GM19240 (cell line): Measurements from ENCODE around the gene SLC27A2.

Experiments used
- DNase-seq: peaks from one replicate; pipeline ENCODE4 v3.0.0; 2011; ENCODE audit warnings: low spot score; ENCODE audit not compliant: insufficient read length

SLC27A2 gene

DNA sequence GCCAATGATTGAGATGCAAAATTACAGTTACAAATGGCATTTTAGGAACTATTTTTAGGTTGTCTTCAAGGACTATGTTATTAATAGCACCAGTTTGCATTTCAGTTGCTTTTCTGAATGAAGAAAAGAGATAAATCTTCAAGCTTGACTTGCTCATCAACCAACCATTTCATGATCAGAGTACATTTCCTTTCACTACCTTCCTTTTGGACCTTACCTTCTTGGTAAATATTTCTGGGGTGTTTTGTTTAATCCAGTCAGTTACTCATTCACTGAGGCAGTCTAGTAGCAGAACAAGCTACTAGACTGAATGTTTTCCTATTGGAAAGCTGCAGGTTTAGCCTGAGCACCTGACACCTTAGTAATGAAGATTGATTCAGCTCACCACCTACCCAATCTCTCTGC lies 8.2 kb downstream of the SLC27A2 start:
- DNase-seq, result no peak

DNA sequence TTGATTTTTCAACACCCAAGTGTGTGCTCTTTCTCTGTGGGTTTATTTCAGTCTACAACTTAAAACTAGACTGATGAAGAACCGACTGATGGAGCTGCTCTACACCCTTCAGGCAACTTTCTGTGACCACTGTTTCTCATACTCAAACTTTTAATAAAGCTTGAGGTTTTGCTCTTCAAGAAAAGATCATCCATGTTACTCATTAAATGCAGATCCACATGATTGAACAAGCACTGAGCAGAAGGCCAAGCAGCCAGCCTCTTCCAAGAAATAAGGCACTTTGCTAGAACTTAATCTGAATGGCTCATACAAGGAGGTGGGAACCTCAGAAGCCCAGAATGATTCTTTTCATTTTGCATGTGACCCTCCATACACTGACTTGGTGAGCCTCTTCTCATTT lies 8.7 kb downstream of the SLC27A2 start:
- no peak for DNase-seq

DNA sequence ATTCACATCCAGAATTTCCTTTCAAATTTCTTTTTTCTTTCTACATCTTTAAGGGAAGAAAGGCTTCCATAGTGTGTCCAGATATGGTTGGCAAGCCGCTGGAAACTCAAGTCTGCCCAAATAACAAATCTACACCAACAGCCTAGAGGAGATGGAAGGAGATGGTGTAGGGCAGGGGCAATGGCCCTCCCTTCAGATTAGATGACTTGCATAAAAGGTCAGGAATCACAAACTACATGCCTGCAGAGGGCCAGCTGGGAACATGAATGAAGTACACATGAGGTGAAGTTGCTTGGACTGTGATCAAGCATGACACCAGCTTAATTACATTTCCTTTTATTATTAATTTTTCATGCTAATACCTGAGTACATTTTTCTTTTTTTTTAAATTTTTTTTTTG lies 10.2 kb downstream of the SLC27A2 start:
- DNase-seq, result no peak

DNA sequence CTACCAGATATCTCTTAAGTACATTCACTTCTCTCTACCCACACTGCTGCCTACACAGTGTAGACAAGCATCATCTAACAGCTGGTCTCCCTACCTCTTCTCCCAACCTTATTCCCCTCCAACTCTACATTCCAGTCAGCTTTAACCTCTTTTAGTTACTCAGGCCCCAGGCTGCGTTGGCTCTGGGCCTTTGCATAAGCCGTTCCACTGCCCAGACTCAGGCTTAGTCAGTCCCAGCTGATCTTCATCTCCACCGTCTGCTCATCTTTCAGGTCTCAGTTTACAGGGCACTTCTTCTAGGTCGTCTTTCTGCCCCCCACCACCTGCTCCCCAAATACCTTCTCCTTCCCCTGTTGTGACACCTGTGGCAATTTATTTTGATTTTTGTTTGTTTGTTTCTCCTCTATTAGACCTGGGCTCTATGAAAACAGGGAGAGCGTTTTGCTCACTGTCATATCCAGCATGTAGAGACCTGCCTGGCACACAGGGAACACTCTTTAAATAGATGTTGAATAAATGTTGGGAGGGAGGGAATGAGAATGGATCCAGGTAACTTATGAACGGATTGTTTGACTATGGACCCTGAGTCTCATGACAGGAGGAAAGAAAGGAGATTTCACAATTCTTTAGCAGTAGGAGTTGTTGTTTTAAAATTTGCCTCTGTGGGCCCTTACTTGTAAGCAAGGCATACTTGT lies 11.1 kb downstream of the SLC27A2 start:
- no peak for DNase-seq

DNA sequence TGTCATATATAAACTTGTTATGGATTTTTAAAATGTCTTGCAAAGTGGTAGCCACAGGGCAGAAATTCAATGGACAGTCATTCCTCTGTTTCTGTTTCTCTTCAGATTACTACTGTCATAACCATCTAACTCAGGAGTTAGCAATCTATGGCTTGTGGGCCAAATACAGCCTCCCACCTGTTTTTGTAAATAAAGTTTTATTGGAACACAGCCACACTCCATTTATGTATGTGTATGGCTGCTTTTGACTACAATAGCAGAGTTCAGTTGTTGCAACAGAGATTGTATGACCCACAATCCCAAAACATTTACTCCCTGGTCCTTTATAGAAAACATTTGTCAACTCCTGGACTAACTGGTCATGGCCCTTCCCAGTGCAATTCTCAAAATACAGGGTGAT lies 20.0 kb downstream of the SLC27A2 start:
- no peak for DNase-seq

DNA sequence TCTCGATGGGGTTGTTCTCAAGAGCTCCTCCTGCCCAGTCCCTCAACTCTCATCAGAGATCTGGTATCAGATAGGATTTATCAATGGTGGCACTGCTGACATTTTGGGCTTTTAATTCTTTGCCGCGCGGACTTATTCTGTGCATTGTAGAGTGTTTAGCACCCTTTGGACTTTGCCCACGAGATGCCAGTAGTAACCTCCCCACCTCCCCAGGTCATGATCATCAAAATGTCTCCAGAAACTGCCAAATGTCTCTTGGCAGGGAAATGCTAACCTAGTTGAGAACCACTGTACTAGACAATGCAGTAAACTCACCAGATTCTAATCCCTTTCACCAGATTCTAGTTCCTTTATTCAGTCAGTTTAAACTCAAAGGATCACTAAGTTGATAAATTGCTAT lies 24.0 kb downstream of the SLC27A2 start:
- DNase-seq, result no peak

DNA sequence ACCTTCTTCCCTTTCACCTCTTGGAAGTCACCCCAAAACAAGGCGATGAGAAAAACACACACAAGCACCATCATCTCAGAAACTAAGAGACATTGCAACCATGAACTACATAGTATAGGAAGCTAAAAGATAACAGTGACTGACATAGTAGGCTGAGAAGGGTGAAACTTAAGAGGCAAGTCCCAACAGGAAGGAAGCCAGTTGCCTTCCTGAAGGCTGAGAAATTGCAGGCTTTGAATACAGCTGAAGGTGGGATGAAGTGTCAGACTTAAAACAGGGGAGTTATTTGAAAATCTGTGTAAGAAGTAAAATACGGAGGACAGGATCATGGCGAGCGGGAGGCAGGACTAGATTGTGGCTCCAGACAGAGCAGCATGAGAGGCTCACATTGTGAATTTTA lies 27.8 kb downstream of the SLC27A2 start:
- no peak for DNase-seq

DNA sequence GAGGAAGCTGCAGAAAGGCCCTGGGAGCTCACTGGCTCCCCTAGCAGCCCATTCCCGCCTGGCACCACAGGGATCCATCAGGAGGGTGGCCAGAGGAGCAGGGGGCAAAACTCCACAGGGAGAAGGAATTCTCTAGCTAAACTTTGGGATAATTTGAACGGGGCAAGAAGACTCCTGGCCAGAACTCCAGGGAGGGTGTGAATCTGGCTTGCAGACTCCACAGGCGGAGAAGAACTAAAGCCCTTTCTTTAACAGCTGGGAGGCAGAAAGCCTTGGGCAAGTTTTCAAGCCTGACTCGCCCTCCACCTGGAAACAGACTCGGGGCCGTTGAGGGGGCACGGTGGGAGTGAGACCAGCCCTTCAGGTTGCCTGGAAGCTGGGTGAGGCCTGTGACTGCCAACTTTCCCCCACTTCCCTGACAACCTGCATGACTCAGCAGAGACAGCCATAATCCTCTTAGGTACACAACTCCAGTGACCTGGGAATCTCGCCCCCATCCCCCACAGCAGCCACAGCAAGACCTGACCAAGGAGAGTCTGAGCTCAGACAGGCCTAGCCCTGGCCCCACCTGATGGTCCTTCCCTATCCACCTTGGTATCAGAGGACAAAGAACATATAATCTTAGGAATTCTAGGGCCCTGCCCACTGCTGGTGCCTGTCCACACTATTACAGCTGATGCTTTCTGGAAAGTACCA lies 28.6 kb downstream of the SLC27A2 start:
- no peak for DNase-seq

DNA sequence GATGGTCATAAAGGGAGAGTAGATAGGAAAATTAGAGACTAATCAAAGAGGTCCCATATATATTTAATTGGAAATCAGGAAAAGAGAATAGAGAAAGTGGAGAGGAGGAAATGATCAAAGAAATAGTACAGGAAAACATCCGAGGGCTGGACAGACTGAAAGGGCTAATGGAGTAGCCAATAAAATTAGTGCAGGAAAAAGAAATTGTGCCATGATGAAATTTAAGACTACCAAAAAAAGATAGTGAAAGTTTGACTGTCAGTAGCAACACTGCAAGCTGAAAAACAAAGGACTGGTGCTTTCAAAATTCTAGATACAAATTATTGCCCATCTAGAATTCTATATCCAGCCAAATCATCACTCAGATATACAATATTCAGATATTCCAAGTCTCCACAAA lies 36.3 kb downstream of the SLC27A2 start:
- no peak for DNase-seq

DNA sequence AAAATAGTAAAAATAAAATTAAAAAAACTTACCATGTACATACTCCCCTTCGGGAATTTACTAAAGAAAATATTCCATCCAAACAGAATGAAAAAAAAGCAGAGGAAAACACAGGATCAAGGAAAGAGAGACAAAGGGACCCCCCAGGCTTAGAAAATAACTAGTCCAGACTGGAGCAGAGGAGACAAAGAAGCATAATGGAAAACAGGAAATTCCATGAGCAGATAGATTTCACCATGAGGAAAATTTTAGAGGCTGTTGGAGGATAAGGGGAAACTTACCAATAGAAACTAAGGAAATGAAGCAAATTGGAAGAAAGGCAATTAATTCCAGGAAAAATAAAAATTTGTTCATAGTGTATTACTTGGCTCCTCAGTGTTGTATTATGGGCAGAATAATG lies 36.7 kb downstream of the SLC27A2 start:
- no peak for DNase-seq

DNA sequence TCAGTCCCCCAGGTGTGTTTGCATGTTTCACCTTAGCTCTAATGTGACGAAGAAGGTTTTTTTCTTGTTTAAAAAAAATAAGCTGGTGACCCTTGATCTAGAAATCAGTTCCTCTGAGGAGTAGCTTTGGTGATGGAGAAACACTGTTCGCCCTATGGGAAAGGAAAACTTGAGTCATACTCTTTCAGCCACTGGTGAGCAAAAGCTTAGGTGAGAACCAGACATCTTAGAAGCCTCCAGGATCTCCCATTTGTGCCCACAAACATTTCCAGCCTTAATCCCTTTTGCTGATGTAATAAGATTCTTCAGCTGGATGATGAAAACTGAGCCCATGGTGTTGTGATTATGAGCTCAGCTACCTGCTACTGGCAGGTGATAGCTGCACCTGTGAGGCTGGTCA lies 37.8 kb downstream of the SLC27A2 start:
- no peak for DNase-seq

DNA sequence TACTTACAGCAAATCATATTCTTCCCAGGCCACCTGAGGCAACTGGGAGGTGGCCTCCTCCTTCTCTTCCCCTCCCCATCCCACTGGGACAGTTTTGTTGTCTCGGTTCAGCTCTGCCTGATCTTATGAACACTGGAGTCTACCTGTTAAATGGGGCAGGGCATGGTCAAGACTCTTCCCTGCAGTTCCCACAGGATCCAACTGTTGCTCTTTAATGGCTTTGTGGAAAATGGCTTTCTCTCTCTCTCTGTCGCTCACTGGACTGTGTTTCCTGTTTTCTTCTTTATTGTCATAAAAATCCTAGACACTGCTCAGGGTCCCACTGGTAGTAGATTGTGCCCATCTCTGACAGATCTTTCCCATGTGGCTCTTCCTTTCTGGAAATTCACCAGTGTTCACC lies 40.2 kb downstream of the SLC27A2 start:
- no peak for DNase-seq

DNA sequence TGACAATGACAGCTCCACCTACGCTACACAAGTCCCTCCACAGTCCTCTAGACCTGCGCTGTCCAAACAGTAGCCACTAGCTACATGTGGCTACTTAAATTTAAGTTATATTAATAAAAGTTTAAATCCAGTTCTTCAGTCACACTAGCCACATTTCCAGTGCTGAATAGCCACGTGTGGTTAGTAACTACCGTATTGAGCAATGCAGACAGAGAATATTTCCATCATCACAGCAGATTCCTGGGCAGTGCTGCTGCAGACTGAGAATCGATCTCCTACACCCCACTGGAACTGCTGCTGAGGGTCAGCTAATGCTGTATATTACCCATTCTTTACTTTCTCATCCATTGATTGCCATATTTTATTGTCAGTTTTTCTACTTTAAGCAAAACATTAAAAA lies 42.6 kb downstream of the SLC27A2 start:
- no peak for DNase-seq

DNA sequence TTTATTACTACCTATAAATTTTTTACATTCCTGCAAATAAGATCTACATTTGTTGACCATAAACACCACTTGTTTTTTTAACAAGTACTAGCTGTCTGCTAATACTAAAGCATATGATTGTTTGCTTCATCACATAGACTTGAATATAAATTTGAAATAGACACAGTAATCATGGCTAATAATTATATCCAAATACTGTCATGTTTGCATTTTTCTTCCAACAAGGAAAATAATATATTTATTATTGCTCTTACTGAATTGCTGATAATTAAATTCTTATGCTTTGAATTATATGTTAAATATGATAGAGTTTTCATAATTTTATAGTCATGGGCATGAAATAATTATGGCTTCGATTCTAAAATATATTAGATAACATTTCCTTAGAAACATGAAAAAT lies 43.1 kb downstream of the SLC27A2 start:
- no peak for DNase-seq

DNA sequence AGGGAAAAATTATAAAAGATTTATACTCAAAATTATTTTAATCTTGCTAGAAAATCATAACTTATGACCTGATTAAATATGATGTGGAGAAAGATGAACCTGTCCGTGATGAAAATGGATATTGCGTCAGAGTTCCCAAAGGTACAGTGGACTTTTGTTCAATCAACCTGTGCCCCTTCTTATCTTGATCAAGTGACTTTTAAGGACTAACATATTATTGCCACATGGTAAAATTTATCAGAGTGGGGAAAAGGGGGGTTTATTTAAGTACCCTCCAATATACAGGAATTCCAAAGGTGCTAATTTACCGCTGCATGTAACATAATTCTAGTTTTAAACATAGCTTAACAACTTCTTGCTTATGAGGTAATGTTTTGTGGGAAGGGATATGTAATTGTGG lies 43.9 kb downstream of the SLC27A2 start:
- no peak for DNase-seq

DNA sequence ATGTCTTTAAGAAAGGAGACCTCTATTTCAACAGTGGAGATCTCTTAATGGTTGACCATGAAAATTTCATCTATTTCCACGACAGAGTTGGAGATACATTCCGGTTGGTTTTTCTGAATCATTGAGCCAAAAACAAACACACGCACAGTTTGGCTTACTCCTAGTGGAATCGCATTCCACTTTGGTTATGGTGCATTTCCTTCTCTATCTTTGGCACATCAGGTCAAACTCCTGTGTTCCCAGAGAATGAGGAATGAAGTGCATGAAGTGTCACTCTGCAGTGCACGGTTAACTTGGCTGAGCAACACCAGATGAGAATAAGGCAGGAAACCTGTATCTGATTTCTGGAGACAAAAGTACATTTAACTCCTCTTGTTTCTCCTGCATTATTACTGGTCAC lies 45.1 kb downstream of the SLC27A2 start:
- no peak for DNase-seq

DNA sequence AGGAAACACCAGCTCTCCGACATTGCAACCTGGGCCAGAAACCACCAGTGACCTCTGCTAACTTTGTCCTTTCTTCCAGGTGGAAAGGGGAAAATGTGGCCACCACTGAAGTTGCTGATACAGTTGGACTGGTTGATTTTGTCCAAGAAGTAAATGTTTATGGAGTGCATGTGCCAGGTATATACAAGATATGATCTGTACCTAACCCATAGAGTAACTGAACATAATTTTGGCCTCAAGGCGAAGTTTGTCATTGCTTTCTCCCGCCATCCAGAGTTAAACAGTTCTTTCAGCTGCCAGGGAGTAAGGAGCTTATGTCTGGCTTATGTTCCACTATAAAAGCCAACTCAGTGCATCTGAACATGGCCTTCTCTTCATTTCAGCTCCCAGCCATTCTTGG lies 46.9 kb downstream of the SLC27A2 start:
- DNase-seq, result no peak

DNA sequence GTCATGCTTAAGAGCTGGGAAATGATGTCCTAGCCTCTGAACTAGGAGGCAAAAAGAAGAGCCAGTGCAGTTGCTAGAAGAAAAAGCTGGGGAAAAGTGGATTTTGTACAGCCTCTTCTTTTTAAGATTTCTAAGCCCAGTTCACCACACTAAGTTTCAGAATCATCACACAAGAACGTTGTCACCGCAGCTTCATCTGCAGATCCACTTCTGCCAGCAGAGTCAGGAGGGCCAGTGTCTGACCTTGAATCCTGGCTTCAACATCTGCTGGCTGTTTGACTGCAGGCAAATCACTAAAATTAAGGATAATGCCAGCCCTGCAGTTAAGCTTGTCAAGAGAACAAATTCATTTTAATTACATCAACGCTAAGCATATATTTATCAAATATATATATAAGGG lies 47.3 kb downstream of the SLC27A2 start:
- no peak for DNase-seq

DNA sequence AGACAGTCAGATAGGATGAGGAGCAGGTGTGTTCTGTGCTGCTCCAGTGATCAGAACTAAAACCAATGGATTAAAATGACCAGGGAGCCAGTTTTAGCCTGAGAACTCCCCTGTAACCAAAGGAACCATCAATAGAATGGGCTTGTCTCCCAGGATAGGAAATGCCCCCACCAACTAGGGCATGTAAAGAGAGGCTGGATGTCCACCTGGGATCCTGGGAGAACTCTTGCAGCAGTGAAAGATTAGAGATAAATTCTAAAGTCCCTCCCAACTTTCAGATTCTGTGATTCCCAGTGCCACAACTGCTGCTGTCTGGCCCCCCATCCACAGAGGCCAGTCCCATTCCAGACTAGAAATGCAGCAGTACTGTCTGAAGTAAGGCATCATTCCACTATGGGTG lies 49.8 kb downstream of the SLC27A2 start:
- no peak for DNase-seq

DNA sequence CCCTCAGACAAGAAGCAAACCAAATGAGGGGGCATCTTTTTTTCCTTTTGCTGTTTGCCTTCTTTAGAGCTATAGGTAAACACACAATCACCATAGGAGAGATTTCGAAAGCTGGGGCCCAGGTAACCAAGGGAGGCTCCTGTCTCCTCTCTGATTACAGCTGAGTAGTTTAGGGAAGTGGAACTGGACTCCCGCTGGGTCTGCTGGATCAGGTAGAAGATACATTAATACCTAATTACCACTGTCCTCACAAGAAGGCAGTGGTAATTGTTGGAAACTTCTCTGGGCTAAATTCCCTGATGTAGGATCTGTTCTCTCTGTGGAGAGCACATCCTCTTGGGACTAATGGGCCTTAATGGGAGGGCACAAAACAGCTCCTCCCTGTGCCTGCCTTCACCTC lies 50.8 kb downstream of the SLC27A2 start:
- no peak for DNase-seq

DNA sequence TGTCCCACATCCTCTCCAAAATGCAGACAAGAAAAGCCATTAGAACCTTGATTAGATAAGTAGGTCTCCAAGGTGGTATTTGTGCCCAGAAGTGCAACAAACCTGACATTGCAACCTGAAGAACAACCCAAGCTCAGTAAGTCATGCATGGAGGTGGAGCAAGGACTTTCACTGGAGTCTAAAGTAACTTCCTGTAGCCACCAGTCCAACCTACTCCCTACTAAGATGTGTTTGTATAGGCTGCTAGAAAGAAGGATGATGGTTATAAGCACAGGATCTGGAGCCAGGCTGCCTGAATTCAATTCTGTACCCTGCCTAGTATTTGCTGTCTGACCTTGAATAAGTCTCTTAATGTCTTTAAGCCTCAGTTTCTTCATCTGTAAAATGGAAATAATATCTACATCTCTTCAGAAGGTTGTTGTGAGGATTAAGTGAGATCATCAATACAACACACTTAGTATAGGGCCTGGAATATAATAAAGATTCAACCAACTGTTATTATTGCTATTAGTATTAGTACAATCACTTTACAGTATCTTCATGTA lies 51.3 kb downstream of the SLC27A2 start:
- no peak for DNase-seq

DNA sequence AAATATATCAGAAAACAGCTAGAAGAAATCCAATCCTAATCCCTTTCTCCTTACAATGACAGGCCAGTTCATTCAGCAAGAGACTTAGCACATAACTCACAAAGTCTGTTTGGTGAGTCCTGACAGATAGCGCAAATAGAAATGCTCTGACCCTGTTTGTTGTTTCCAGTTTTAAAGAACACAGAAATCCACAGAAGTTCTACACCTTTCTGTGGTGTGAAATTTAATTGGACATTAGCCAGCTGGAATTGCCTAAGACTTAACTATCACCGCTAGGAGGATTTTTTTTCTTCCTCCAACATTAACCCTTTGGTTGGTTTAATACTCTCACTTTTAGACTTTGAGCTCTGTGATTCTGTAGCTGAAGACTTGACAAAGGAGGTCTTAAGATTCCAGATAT lies 52.8 kb downstream of the SLC27A2 start:
- no peak for DNase-seq

DNA sequence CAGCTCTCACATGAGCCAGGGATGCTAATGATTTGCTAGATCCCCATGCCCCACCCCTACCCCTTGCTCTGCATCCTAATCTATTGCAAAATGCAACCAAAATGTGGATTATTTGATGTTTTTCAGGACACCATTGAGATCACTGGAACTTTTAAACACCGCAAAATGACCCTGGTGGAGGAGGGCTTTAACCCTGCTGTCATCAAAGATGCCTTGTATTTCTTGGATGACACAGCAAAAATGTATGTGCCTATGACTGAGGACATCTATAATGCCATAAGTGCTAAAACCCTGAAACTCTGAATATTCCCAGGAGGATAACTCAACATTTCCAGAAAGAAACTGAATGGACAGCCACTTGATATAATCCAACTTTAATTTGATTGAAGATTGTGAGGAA lies 53.8 kb downstream of the SLC27A2 start:
- DNase-seq, result no peak
